ENCODE measurements around the gene SIPA1L3.

The SIPA1L3 gene

DNA sequence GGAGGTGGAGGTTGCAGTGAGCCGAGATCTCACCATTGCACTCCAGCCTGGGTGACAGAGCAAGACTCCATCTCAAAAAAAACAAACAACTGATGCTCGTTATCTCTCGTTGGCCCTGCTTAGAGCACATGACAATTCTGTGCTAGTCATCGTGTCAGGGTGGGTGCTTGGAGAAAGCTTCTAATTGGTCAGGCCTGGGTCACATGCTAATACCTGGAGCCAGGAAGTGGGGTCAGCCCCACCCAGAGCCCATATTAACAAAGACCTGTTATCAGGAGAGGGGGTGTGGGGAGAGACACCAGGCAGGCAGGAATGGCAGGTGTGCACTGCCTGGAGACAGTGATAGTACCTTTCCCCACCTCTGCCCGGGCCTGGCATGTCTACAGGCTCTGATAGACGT is 232.1 kb downstream of the SIPA1L3 start:
- TF ChIP-seq, protein P1, sequence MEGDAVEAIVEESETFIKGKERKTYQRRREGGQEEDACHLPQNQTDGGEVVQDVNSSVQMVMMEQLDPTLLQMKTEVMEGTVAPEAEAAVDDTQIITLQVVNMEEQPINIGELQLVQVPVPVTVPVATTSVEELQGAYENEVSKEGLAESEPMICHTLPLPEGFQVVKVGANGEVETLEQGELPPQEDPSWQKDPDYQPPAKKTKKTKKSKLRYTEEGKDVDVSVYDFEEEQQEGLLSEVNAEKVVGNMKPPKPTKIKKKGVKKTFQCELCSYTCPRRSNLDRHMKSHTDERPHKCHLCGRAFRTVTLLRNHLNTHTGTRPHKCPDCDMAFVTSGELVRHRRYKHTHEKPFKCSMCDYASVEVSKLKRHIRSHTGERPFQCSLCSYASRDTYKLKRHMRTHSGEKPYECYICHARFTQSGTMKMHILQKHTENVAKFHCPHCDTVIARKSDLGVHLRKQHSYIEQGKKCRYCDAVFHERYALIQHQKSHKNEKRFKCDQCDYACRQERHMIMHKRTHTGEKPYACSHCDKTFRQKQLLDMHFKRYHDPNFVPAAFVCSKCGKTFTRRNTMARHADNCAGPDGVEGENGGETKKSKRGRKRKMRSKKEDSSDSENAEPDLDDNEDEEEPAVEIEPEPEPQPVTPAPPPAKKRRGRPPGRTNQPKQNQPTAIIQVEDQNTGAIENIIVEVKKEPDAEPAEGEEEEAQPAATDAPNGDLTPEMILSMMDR (IDR thresholded peaks at IDR 0.05; ENCODE audit: low read depth, low read length, missing control alignments), result no peak
- no peak overlapping the region for H3K4me3 ChIP-seq (replicated peaks; ENCODE audit: low read depth, low read length)
- no peak for DNase-seq (ENCODE audit: extremely low read depth, low read depth)

DNA sequence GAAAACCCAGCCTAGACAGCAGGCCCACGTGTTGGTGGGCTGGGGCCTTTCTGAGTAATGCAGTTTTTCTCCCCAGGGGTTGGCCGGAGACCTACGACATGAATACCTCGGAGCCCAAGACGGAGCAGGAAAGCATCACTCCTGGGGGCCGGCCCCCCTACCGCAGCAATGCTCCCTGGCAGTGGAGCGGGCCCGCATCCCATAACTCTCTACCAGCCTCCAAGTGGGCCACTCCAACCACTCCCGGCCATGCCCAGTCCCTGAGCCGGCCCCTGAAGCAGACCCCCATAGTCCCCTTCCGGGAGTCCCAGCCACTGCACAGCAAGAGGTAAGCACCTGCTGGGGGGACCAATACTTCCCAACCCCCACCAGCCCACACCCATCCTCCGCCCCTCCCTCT is 234.1 kb downstream of the SIPA1L3 start:
- TF ChIP-seq, protein P1 (IDR thresholded peaks at IDR 0.05; ENCODE audit: low read depth, low read length, missing control alignments), result no peak
- no peak for DNase-seq (ENCODE audit: extremely low read depth, low read depth)
- H3K4me3 ChIP-seq (replicated peaks; ENCODE audit: low read depth, low read length), result no peak overlapping the region

DNA sequence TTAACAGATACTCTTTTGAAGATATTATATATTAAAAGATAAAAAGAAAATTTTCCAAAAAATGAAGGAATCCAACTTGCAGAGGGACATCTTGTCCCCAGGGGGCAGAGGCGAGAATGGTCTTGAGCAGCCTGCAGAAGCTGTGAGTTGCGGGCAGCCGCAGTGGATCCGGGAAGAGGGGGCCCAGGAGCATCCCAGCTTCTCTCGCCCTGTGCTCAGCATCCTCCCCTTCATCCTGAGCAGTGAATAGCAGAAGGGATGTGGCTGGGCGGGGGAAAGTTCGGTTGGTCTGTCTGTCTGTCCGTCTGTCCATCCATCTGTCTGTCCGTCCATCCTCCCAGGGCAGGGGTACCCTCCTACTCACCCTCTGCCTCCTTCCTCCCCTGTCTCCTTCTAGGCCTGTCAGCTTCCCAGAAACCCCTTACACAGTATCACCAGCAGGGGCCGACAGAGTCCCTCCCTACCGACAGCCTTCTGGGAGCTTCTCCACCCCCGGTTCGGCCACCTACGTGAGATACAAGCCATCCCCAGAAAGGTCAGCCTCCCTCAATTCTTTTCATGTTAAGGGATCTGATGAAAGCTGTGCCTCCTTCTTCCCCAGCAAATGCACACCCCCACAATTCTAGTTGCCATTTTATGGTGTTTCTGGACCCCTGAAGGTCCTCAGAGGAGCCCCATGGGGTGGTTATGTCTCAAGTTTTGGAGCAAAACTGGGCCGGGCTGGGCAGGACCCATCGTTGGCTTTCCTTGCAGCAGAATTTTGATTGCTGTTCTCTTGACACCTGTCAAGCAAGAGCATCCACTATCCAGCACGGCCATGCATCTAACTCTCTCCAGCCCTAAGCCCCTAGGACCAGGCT is 235.4 kb downstream of the SIPA1L3 start:
- H3K4me3 ChIP-seq (replicated peaks; ENCODE audit: low read depth, low read length), result no peak overlapping the region
- DNase-seq (ENCODE audit: extremely low read depth, low read depth), result no peak
- TF ChIP-seq, protein P1 (IDR thresholded peaks at IDR 0.05; ENCODE audit: low read depth, low read length, missing control alignments), result peak; percentile 86

DNA sequence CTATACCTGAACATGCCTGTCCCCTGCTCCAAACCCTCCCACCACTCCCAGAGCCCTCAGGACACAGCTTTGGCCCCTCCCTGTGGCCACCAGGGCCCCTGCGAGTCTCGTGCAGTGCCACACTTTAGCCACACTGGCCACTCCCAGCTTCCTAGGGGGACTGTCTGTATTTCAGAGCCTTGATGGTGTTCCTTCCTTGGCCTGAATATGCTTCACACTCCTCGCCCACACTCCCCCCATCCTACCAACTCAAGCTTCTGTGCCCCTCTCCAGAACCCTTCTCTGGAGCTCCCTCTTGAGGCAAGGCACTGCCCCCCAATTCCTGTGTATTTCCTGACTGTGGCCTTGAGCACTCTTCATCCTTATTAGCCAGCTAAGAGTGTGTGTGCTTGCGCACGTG is 236.8 kb downstream of the SIPA1L3 start:
- DNase-seq (ENCODE audit: extremely low read depth, low read depth), result no peak
- no peak overlapping the region for H3K4me3 ChIP-seq (replicated peaks; ENCODE audit: low read depth, low read length)
- TF ChIP-seq, protein P1 (IDR thresholded peaks at IDR 0.05; ENCODE audit: low read depth, low read length, missing control alignments), result peak; percentile 26

DNA sequence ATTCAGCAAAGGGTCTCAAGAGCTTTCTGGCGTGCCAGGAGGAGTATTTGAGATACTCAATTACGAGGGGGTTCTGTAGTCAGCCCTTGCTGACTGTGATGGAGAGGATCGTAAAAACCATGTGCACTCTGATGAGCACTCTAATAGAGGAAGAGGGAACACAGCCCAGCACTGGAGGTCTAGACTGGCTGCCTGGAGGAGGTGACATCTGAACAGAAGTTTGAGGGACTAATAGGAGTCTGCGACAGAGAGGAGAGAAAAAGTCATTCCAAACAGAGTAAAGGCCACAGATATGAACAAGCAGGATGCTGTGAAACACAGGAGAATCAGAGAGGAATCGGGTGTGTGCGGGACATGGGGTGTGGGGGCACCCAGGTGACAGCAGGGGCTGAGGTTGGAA is 237.7 kb downstream of the SIPA1L3 start:
- TF ChIP-seq, protein P1 (IDR thresholded peaks at IDR 0.05; ENCODE audit: low read depth, low read length, missing control alignments), result no peak
- DNase-seq (ENCODE audit: extremely low read depth, low read depth), result no peak
- no peak overlapping the region for H3K4me3 ChIP-seq (replicated peaks; ENCODE audit: low read depth, low read length)

DNA sequence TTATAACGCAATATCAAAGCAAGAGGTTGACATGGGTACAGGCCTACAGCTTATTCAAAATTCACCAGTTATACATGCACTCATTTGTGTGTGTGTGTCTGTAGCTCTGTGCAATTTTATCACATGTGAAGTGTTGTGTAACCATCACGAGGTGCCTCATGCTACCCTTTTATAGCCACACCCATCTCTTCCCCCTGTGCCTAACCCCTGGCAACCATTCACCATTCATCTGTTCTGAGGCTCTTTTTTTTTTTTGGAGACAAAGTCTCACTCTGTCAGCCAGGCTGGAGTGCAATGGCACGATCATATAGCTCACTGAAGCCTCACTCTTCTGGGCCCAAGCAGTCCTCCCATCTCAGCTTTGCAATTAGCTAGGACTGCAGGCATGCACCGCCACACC is 238.6 kb downstream of the SIPA1L3 start:
- no peak for DNase-seq (ENCODE audit: extremely low read depth, low read depth)
- H3K4me3 ChIP-seq (replicated peaks; ENCODE audit: low read depth, low read length), result no peak overlapping the region
- TF ChIP-seq, protein P1 (IDR thresholded peaks at IDR 0.05; ENCODE audit: low read depth, low read length, missing control alignments), result no peak

All from HFF-Myc (cell line).